Keratinocyte (primary cell): ENCODE results near the gene PLBD2. TPM values are rescaled to one million over a fixed set of nuclear protein-coding genes. Genes with fewer than 3 reads are reported as not detected.

Source experiments
- DNase-seq: peaks from one replicate; pipeline ENCODE4 v3.0.0-alpha.2; 2011; ENCODE audit warnings: low read depth, missing footprints, low spot score
- FAIRE-seq: peaks from 2 replicates; lab custom pipeline; 2011; peaks lifted over from hg19 to GRCh38; lab: Jason Lieb, UNC
- H2AFZ ChIP-seq: 2 replicates; pipeline ENCODE4 v1.6.0; 2012; ENCODE audit warnings: low read length, control low read depth, inconsistent platforms; ENCODE audit not compliant: control insufficient read depth
- H3K27ac ChIP-seq: 2 replicates; pipeline ENCODE4 v1.5.1; 2011; ENCODE audit warnings: low read length; ENCODE audit not compliant: control insufficient read depth, insufficient read depth
- H3K27me3 ChIP-seq: 3 replicates; pipeline ENCODE4 v1.6.0; 2011; ENCODE audit warnings: low read length; ENCODE audit not compliant: control insufficient read depth, insufficient read depth; ENCODE audit errors: extremely low read depth
- H3K36me3 ChIP-seq, 2 experiments: 2 replicates in 1 of 2; 3 replicates in 1 of 2; pipeline ENCODE4 v1.5.1; 2011; ENCODE audit warnings: low read length in 2 of 2, mild to moderate bottlenecking in 1 of 2; ENCODE audit not compliant: control insufficient read depth in 2 of 2, insufficient read depth in 2 of 2; ENCODE audit errors: extremely low read depth in 1 of 2
- H3K4me1 ChIP-seq: 3 replicates; pipeline ENCODE4 v1.5.1; 2011; ENCODE audit warnings: low read length; ENCODE audit not compliant: control insufficient read depth, insufficient read depth; ENCODE audit errors: extremely low read depth
- H3K4me2 ChIP-seq: 3 replicates; pipeline ENCODE4 v1.6.0; 2011; ENCODE audit warnings: low read depth, low read length; ENCODE audit not compliant: control insufficient read depth, insufficient read depth; ENCODE audit errors: extremely low read depth
- H3K4me3 ChIP-seq, 3 experiments: fragments of 200-600 bp in 1 of 3; sonication (generic) in 1 of 3; 2 replicates in 2 of 3; 3 replicates in 1 of 3; pipeline ENCODE4 v1.5.1; 2011 to 2016; ENCODE audit warnings: low read length in 3 of 3, mild to moderate bottlenecking in 3 of 3, control low read depth in 2 of 3, inconsistent platforms in 1 of 3, low read depth in 1 of 3, mixed read lengths in 1 of 3, mixed run types in 1 of 3, moderate library complexity in 1 of 3; ENCODE audit not compliant: control insufficient read depth in 2 of 3, insufficient read depth in 2 of 3; ENCODE audit errors: extremely low read depth in 1 of 3
- H3K79me2 ChIP-seq: 2 replicates; pipeline ENCODE4 v1.6.0; 2012; ENCODE audit warnings: low read length; ENCODE audit not compliant: control insufficient read depth, insufficient read depth
- H3K9ac ChIP-seq: 3 replicates; pipeline ENCODE4 v1.6.0; 2011; ENCODE audit warnings: low read length; ENCODE audit not compliant: control insufficient read depth, insufficient read depth; ENCODE audit errors: extremely low read depth
- H3K9me1 ChIP-seq: 3 replicates; pipeline ENCODE4 v1.6.0; 2011; ENCODE audit warnings: low read length; ENCODE audit not compliant: control insufficient read depth, insufficient read depth; ENCODE audit errors: extremely low read depth
- H3K9me3 ChIP-seq: 2 replicates; pipeline ENCODE4 v1.5.1; 2012; ENCODE audit warnings: low read depth, low read length; ENCODE audit not compliant: control insufficient read depth
- H4K20me1 ChIP-seq: 3 replicates; pipeline ENCODE4 v1.6.0; 2011; ENCODE audit warnings: low read length; ENCODE audit not compliant: control insufficient read depth, insufficient read depth; ENCODE audit errors: extremely low read depth
- CTCF ChIP-seq, 3 experiments: IDR thresholded peaks in 1 of 3; conservative IDR thresholded peaks in 1 of 3; optimal IDR thresholded peaks in 1 of 3; 2 replicates in 2 of 3; 3 replicates in 1 of 3; pipeline versions ENCODE3 to v1.5.1; 2011; ENCODE audit warnings: low read length in 3 of 3, mild to moderate bottlenecking in 3 of 3, moderate library complexity in 2 of 3, control low read depth in 1 of 3, inconsistent platforms in 1 of 3; ENCODE audit not compliant: insufficient read depth in 2 of 3; ENCODE audit errors: extremely low read depth in 1 of 3
- EZH2 ChIP-seq: IDR thresholded peaks from one replicate; pipeline ENCODE4 v1.6.1; 2012; ENCODE audit warnings: inconsistent platforms, mild to moderate bottlenecking, low read length, moderate library complexity
- dilution Hi-C: fragments of 300-500 bp; cut with MboI; formaldehyde crosslinking; loops from one replicate; pipeline ENCODE4 v1.7.0; 2020; ENCODE audit warnings: low sequenced_read_pairs; ENCODE audit not compliant: extremely low pct_ligation_motif_present
- polyA plus RNA-seq, 5 experiments: library from polyadenylated mRNA; depleted of rRNA in 3 of 5; stranded (reverse) in 3 of 5; stranded (forward) in 1 of 5; unstranded in 1 of 5; fragments of >200 nt; gene quantifications; 1 replicate in 1 of 5; 2 replicates in 3 of 5; 3 replicates in 1 of 5; pipeline versions ENCODE4 v1.2.1 to v1.2.3, GENCODE V29; 2011 to 2012; ENCODE audit warnings: missing spikeins in 2 of 5, low read depth in 1 of 5, low replicate concordance in 1 of 5

Gene PLBD2
- polyA plus RNA-seq, 1 donor (not counting 4 experiments of a cell fraction or from before 2014, with no cell fraction given) = 12.9 TPM

- Histone ChIP-seq H3K9ac (no peak overlapping the region), H3K4me1 (no peaks in the 10 kb centered on the region), H3K9me1 (no peaks in the 10 kb centered on the region), H3K4me3 (no peak overlapping the region), H3K4me2 (no peak overlapping the region), H3K36me3 (no peaks in the 10 kb centered on the region), H3K27ac (no peak overlapping the region), H4K20me1 (no peaks in the 10 kb centered on the region), H3K79me2 (no peaks in the 10 kb centered on the region), H3K27me3 (peaks cover 21% of the 10 kb centered on the region), H3K9me3 (no peaks in the 10 kb centered on the region), H2AFZ (no peak overlapping the region)
- no peak for TF ChIP-seq CTCF (optimal IDR thresholded peaks at IDR 0.05 in 1 of 3, IDR thresholded peaks at IDR 0.05 in 1 of 3, conservative IDR thresholded peaks at IDR 0.05 in 1 of 3; ENCODE audit: extremely low read depth in 1 of 3, insufficient read depth in 2 of 3, low read length in 3 of 3)
- TF ChIP-seq EZH2 = no peak
- DNase-seq = no peak
- dilution Hi-C loops = no loop called here
- FAIRE-seq = no peak
Measured at GRCh38 chr12:113440336-113440735, 81.9 kb downstream of the PLBD2 start.

Other genes with a start within 250 kb of the PLBD2 start
- 0.05 to 0.17 TPM (median 0.06 TPM) in 3 replicates for gene RASAL1, start 222.8 kb upstream of the PLBD2 start, polyA plus RNA-seq
- gene CFAP73, start 208.9 kb upstream of the PLBD2 start, polyA plus RNA-seq = not detected in 3 replicates
- 42.1 to 47.3 TPM (median 44.6 TPM) in 3 replicates for gene DDX54, start 173.1 kb upstream of the PLBD2 start, polyA plus RNA-seq
- 11.8 to 14.5 TPM (median 14.5 TPM) in 3 replicates for gene RITA1, start 172.9 kb upstream of the PLBD2 start, polyA plus RNA-seq
- gene TPCN1, start 137.1 kb upstream of the PLBD2 start, polyA plus RNA-seq = 6.8 to 13.9 TPM (median 8.0 TPM) in 3 replicates
- gene SLC8B1, start 23.5 kb upstream of the PLBD2 start, polyA plus RNA-seq = 8.0 to 14.6 TPM (median 8.8 TPM) in 3 replicates
- gene SDS, start 45.3 kb downstream of the PLBD2 start, polyA plus RNA-seq = not detected in 3 replicates
- 1.4 to 4.7 TPM (median 1.9 TPM) in 3 replicates for gene SDSL, start 63.8 kb downstream of the PLBD2 start, polyA plus RNA-seq
- 0.04 to 0.10 TPM (median 0.06 TPM) in 3 replicates for gene LHX5, start 113.3 kb downstream of the PLBD2 start, polyA plus RNA-seq